Activated CD8-positive, alpha-beta T cell treated with anti-CD3 and anti-CD28 coated beads for 36 hours (primary cell): ENCODE measurements around the gene SYNRG. TPM values are rescaled to one million over a fixed set of nuclear protein-coding genes. Genes with fewer than 3 reads are reported as not detected.

Experiments used
- ATAC-seq: fragments of 200-7000 bp; cut with Tn5 transposase; one replicate; pipeline ENCODE4 v1.10.0; 2021; ENCODE audit warnings: mild to moderate bottlenecking, moderate library complexity
- CTCF ChIA-PET: fragments of 350-600 bp; sonication (Branson Sonifier 250); formaldehyde crosslinking; loops from one replicate; lab custom pipeline; 2021; ENCODE audit warnings: antibody characterized with exemption; lab: Charles Lee
- POLR2A ChIA-PET: fragments of 350-600 bp; sonication (Branson Sonifier 250); formaldehyde crosslinking; loops from one replicate; lab custom pipeline; 2021; ENCODE audit warnings: antibody characterized with exemption; lab: Charles Lee
- DNase-seq: peaks from one replicate; pipeline ENCODE4 v3.0.0-alpha.2; 2020
- H3K27ac Mint-ChIP-seq: one replicate; pipeline ENCODE4 v1.8.0; 2021; ENCODE audit warnings: mild to moderate bottlenecking, mixed read lengths
- H3K27me3 Mint-ChIP-seq: one replicate; pipeline ENCODE4 v1.8.0; 2021; ENCODE audit warnings: mixed read lengths
- H3K36me3 Mint-ChIP-seq: one replicate; pipeline ENCODE4 v1.8.0; 2021; ENCODE audit warnings: low read depth, mixed read lengths
- H3K4me1 Mint-ChIP-seq: one replicate; pipeline ENCODE4 v1.8.0; 2021; ENCODE audit warnings: low read depth, mixed read lengths
- H3K4me3 Mint-ChIP-seq: one replicate; pipeline ENCODE4 v1.8.0; 2021; ENCODE audit warnings: mild to moderate bottlenecking, moderate library complexity, mixed read lengths
- H3K9me3 Mint-ChIP-seq: one replicate; pipeline ENCODE4 v1.8.0; 2021; ENCODE audit warnings: mixed read lengths
- intact Hi-C: fragments of 100-400 bp; cut with micrococcal nuclease; formaldehyde crosslinking; loops from one replicate; pipeline ENCODE4 v1.10.0; 2022
- total RNA-seq, 2 experiments: library from RNA; stranded (reverse); gene quantifications; one replicate each; pipeline ENCODE4 v1.2.3, GENCODE V29; 2021
- TF ChIP-seq, protein P1 (sequence below): fragments of 200-600 bp; IDR thresholded peaks from one replicate; pipeline ENCODE4 v1.8.0; 2022; ENCODE audit warnings: antibody characterized with exemption, mild to moderate bottlenecking

Gene SYNRG
- total RNA-seq, 2 experiments from 2014 or later, result 35.4 to 43.1 TPM

DNA sequence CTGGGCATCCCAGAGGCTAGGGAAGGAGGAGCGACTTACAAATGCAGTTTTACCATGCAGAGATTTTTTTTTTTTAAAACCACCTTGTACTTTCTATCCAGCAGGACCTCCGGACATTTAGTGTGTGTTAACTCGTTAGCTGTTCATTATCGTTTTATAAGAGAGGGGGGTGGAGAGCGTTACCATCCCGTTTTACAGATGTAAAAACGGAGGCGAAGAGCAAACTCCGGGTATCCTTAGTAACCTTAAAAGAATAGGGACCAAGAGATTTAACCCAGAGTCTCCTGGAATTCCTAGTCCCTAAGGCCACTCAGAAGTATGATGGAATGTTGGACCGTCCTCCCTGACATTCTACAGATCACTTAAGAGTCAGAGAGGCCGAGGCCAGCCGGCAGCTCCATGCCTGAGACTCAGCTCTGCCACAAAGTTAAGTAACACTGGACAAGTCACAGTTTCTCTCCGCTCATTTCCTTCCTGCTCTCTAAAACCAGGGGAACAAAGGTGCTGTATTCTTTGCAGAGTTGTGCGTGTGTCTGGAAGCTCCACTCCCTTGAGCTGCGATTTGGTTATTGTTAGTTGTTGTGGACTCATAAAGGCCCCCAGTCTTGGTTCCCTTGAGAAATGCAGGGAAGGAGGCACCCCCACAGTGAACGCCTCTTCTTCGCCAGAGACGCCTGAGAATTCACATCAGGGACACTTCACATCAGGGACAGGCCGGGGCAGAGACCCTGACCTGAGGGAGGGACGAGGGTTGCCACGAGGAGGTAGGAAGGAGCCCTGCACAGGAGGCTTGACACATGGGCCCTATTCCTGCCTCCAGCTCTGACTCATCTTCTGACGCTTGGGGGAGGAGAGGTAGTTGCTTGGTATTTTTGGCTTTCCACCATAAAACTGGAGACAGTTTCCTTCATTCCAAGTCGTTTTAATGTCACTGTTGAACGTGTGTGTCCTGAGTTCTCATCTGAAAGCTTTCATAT, 118.3 kb downstream of the SYNRG start:
- POLR2A ChIA-PET, result interaction anchor here (0.6 to 1.4 kb wide), 5 partner anchors 14 to 1412 kb away, joined by 3 to 6 read pairs (median 3); partner anchors contain the start of gene SYNRG
- TF ChIP-seq, protein P1, sequence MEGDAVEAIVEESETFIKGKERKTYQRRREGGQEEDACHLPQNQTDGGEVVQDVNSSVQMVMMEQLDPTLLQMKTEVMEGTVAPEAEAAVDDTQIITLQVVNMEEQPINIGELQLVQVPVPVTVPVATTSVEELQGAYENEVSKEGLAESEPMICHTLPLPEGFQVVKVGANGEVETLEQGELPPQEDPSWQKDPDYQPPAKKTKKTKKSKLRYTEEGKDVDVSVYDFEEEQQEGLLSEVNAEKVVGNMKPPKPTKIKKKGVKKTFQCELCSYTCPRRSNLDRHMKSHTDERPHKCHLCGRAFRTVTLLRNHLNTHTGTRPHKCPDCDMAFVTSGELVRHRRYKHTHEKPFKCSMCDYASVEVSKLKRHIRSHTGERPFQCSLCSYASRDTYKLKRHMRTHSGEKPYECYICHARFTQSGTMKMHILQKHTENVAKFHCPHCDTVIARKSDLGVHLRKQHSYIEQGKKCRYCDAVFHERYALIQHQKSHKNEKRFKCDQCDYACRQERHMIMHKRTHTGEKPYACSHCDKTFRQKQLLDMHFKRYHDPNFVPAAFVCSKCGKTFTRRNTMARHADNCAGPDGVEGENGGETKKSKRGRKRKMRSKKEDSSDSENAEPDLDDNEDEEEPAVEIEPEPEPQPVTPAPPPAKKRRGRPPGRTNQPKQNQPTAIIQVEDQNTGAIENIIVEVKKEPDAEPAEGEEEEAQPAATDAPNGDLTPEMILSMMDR, result no peak
- no peaks in the 10 kb centered on the region for H3K27me3 Mint-ChIP-seq
- no peaks in the 10 kb centered on the region for H3K9me3 Mint-ChIP-seq
- H3K4me1 Mint-ChIP-seq, result peaks cover 49% of the 10 kb centered on the region
- peak; percentile 34 for DNase-seq
- CTCF ChIA-PET, result interaction anchor here (1.0 to 1.8 kb wide), 4 partner anchors 37 to 118 kb away, joined by 3 to 9 read pairs (median 4); partner anchors contain the start of genes ACACA and TADA2A
- no peak for ATAC-seq
- peak overlapping the region; percentile 87 for H3K27ac Mint-ChIP-seq
- peak overlapping the region; percentile 87 for H3K4me3 Mint-ChIP-seq
- intact Hi-C loops, result no loop called here
- no peaks in the 10 kb centered on the region for H3K36me3 Mint-ChIP-seq

DNA sequence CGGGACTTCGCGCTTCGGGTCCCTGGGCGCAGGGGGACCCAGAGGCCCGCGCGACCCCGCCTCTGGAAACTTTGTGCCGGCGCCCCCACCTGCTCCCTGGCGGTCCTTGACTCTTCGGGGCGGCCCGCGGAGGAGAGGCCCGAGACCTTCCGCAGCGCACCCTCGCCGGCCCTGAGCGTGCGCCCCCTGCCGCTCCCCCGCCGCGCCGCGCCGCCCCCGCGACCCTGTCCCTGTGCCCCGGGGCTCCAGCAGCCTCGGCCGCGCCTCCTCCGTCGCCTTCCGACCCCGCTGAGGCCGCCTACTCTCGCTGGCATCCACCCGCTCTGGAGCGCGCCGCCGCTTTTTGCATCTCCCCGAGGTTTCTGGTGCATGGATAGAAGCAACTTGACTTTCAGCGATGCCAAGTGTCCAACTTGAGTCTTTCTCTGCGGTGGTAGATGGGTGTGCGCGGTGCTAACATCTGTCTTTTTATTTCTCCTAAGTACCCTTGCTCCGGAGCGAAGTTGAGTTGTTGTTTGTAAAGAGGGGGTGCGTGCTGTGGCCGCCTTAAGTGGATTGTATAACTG, 119.1 kb downstream of the SYNRG start:
- intact Hi-C loops, result no loop called here
- Mint-ChIP-seq H3K27me3 (no peaks in the 10 kb centered on the region), H3K9me3 (no peaks in the 10 kb centered on the region), H3K36me3 (no peaks in the 10 kb centered on the region), H3K27ac (peak overlapping the region; percentile 87), H3K4me3 (peak overlapping the region; percentile 87), H3K4me1 (peaks cover 49% of the 10 kb centered on the region)
- ChIA-PET POLR2A (interaction anchor here (0.5 to 1.4 kb wide), 3 partner anchors 23 to 119 kb away, joined by 3 to 6 read pairs (median 3); partner anchors contain the start of gene SYNRG), CTCF (interaction anchor here (1.0 to 1.8 kb wide), 3 partner anchors 38 to 117 kb away, joined by 3 to 9 read pairs (median 3); partner anchors contain the start of genes ACACA and TADA2A)
- TF ChIP-seq, protein P1, result peak; percentile 78
- DNase-seq, result peak; percentile 87
- ATAC-seq, result peak; percentile 71

DNA sequence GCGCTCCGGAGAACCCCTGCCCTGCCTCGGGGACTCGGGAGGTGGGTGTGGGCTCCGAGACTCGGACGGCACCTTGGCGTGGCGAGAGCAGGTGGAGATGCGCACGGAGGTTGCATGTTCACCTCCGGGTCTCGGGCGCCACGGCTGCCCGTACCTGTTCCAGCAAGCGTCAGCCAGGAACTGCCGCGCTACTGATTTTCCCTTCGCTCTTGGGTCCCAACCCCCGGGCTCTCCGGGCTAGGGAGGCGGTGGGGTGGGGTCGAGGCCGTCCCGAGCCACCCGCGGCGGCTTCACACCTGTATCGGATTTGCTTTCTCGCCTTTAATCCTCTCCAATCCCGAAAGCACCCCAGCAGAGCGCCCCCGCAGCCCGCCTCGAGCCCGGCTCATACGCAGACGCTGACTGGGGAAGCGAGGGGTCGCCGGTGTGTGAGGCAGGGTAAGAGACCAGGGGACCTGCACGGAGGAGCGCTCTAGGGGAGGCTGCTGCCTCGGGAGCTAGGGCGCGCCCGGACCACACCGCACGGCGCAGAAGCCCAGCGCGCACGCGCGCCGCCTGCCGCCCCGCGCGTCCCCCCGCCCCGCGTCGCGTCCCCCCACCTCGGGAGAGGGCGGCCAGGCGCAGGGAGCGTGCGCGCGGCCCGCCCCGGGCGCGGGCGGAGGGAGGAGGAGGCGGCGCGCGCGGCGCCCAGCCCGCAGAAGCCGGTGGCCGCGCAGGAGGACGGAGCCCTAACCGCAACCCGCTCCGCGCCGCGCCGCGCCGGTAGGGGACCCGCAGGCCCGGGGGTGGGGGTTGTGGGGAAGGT, 119.8 kb downstream of the SYNRG start, which contains the start of gene DUSP14:
DUSP14 (plus strand) TSS at position 695 of the 805 bp plus-strand sequence. CDS start 22,382 bp downstream, outside the sequence.
- intact Hi-C loops, result no loop called here
- peak within 1 kb of the TSS; percentile 87 for H3K4me3 Mint-ChIP-seq
- DNase-seq, result peak; percentile 79
- H3K9me3 Mint-ChIP-seq, result no peaks in the 10 kb centered on the region
- ChIA-PET POLR2A (interaction anchor here (0.5 kb wide), 1 partner anchor 79 kb away, joined by 3 read pairs; no protein-coding TSS in a partner anchor), CTCF (interaction anchor here (1.0 kb wide), 1 partner anchor 98 kb away, joined by 3 read pairs; no protein-coding TSS in a partner anchor)
- peaks cover 48% of the 10 kb centered on the region for H3K4me1 Mint-ChIP-seq
- peak within 1 kb of the TSS; percentile 92 for H3K27ac Mint-ChIP-seq
- TF ChIP-seq, protein P1, result no peak
- H3K27me3 Mint-ChIP-seq, result no peaks in the 10 kb centered on the region
- H3K36me3 Mint-ChIP-seq, result no peaks in the 10 kb centered on the region
- ATAC-seq, result peak; percentile 80

DNA sequence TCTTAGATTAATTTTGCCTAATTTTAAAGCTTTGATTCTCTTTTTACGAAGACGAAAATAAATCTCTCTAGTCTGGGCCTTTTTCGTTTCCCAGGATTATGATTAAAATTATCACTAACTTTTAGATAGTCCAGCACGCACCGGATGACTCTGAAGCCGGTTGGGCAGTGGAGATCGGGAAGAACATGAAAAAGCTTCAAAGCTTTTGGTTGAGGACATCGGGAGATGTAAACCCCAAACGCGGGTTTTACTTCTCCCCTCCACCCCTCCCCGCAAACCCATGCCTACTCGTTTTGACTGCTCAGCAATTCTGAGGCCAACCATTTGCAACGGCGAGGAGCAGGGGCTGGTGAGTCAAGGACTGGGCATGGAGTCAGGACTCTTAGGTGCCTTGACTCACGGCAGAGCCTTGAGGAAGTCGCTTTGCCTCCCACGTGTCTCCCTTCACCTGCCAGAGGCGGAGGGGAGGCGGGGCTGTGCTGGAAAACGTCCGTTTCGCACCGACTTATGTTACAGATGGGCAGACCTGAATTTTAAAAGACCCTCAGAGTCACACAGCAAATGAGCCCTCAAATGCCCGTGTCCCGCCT, 120.5 kb downstream of the SYNRG start:
- peak overlapping the region; percentile 92 for H3K27ac Mint-ChIP-seq
- ATAC-seq, result peak; percentile 57

More for the DNA sequence above, 120.5 kb downstream of the SYNRG start:
- TF ChIP-seq, protein P1, result no peak
- peak; percentile 74 for DNase-seq
- peak overlapping the region; percentile 87 for H3K4me3 Mint-ChIP-seq
- ChIA-PET POLR2A (interaction anchor here (0.7 to 1.0 kb wide), 3 partner anchors 15 to 148 kb away, joined by 3 to 6 read pairs (median 3); no protein-coding TSS in a partner anchor), CTCF (interaction anchor here (0.7 to 1.0 kb wide), 3 partner anchors 11 to 97 kb away, joined by 3 read pairs; no protein-coding TSS in a partner anchor)
- H3K36me3 Mint-ChIP-seq, result no peaks in the 10 kb centered on the region
- H3K4me1 Mint-ChIP-seq, result peaks cover 46% of the 10 kb centered on the region
- H3K27me3 Mint-ChIP-seq, result no peaks in the 10 kb centered on the region
- intact Hi-C loops, result no loop called here
- no peaks in the 10 kb centered on the region for H3K9me3 Mint-ChIP-seq
